HG02588 (cell line): ENCODE results near the gene PAFAH2.
"Not testable (repeated sequence)": the region's sequence is repeated elsewhere in the genome, so short reads cannot be mapped to it uniquely, and the experiment has no call there.

Experiments used
- ATAC-seq: cut with Tn5 transposase; IDR thresholded peaks from one replicate; pipeline ENCODE4 v1.9.1; 2021; ENCODE audit warnings: mild to moderate bottlenecking, moderate library complexity; ENCODE audit not compliant: unreplicated experiment

PAFAH2 gene

GRCh38 chr1:25989440-25990234 is 8.2 kb downstream of the PAFAH2 start:
- no peak for ATAC-seq

- no peak for ATAC-seq
Measured at GRCh38 chr1:25987951-25988350, 9.9 kb downstream of the PAFAH2 start.

GRCh38 chr1:25986773-25987172 is 11.1 kb downstream of the PAFAH2 start:
- ATAC-seq, result not testable (repeated sequence)

- no peak for ATAC-seq
Measured at GRCh38 chr1:25985670-25986069, 12.2 kb downstream of the PAFAH2 start.

GRCh38 chr1:25985171-25985570 is 12.7 kb downstream of the PAFAH2 start:
- ATAC-seq, result no peak

GRCh38 chr1:25979210-25979609 is 18.7 kb downstream of the PAFAH2 start:
- ATAC-seq, result no peak

GRCh38 chr1:25978403-25978802 is 19.5 kb downstream of the PAFAH2 start:
- ATAC-seq, result no peak

- ATAC-seq, result no peak
Measured at GRCh38 chr1:25977801-25978200, 20.1 kb downstream of the PAFAH2 start.

GRCh38 chr1:25973610-25974321 is 24.1 kb downstream of the PAFAH2 start:
- no peak for ATAC-seq

- ATAC-seq, result no peak
Measured at GRCh38 chr1:25971811-25972180, 26.1 kb downstream of the PAFAH2 start.

- ATAC-seq, result no peak
Measured at GRCh38 chr1:25971066-25971810, 26.6 kb downstream of the PAFAH2 start.

GRCh38 chr1:25967308-25967707 is 30.6 kb downstream of the PAFAH2 start:
- ATAC-seq, result no peak

GRCh38 chr1:25959611-25960010 is 38.3 kb downstream of the PAFAH2 start:
- ATAC-seq, result no peak

GRCh38 chr1:25958465-25958864 is 39.4 kb downstream of the PAFAH2 start:
- no peak for ATAC-seq

GRCh38 chr1:25955553-25955952 is 42.3 kb downstream of the PAFAH2 start:
- ATAC-seq, result no peak

- ATAC-seq, result no peak
Measured at GRCh38 chr1:25954282-25954938, 43.5 kb downstream of the PAFAH2 start.

- no peak for ATAC-seq
Measured at GRCh38 chr1:25952841-25953401, 44.9 kb downstream of the PAFAH2 start.

GRCh38 chr1:25948641-25949040 is 49.2 kb downstream of the PAFAH2 start:
- no peak for ATAC-seq

GRCh38 chr1:25947027-25947426 is 50.8 kb downstream of the PAFAH2 start:
- no peak for ATAC-seq

- no peak for ATAC-seq
Measured at GRCh38 chr1:25945761-25946160, 52.1 kb downstream of the PAFAH2 start.

- ATAC-seq, result no peak
Measured at GRCh38 chr1:25944986-25945385, 52.9 kb downstream of the PAFAH2 start.
